ENCODE results near the gene FAM180A.

- no peak for TF ChIP-seq CHAMP1 (IDR thresholded peaks at IDR 0.05)
- no peak for TF ChIP-seq ZNF280B (CRISPR knock-in tag; IDR thresholded peaks at IDR 0.05)
- TF ChIP-seq SP2 (IDR thresholded peaks at IDR 0.05; ENCODE audit: extremely low read depth, low read depth, low read length, poor library complexity, severe bottlenecking), result no peak
- TF ChIP-seq STAG1 (CRISPR knock-in tag; IDR thresholded peaks at IDR 0.05; ENCODE audit: borderline replicate concordance), result no peak
- TF ChIP-seq PCBP1 (IDR thresholded peaks at IDR 0.05; ENCODE audit: low read depth, low read length, poor library complexity, severe bottlenecking), result no peak
- TF ChIP-seq SMARCC2 (IDR thresholded peaks at IDR 0.05; ENCODE audit: low read depth), result no peak
- no peak for TF ChIP-seq BRCA1 (IDR thresholded peaks at IDR 0.05)
- no peak for TF ChIP-seq BRCA1 (CRISPR knock-in tag; IDR thresholded peaks at IDR 0.05)
- TF ChIP-seq USF2 (CRISPR knock-in tag; IDR thresholded peaks at IDR 0.05), result no peak
- TF ChIP-seq SRSF9 (IDR thresholded peaks at IDR 0.05; ENCODE audit: borderline replicate concordance, low read depth, low read length), result no peak
- no peak for TF ChIP-seq GTF3C2 (IDR thresholded peaks at IDR 0.05; ENCODE audit: borderline replicate concordance, extremely low read depth, insufficient read length)
- TF ChIP-seq YY1 (IDR thresholded peaks at IDR 0.05; ENCODE audit: borderline replicate concordance in 1 of 3, control insufficient read depth in 1 of 3, extremely low read depth in 1 of 3, insufficient read depth in 3 of 3, insufficient read length in 1 of 3, insufficient replicate concordance in 2 of 3, low read depth in 1 of 3, low read length in 2 of 3), result no peak
These were observed 19.9 kb upstream of the FAM180A start for GRCh38 chr7:135768467-135768866.

All from K562 (cell line).